GM12892 (cell line): ENCODE data around the gene GASK1A.

Experiments used
- POLR2A ChIP-seq: IDR thresholded peaks from 2 replicates; pipeline ENCODE4 v1.6.1; 2011; ENCODE audit warnings: low read depth, low read length, control low read depth
- POLR2AphosphoS5 ChIP-seq: IDR thresholded peaks from 2 replicates; pipeline ENCODE4 v1.6.1; 2011; ENCODE audit warnings: low read depth, low read length, control low read depth
- TAF1 ChIP-seq: IDR thresholded peaks from 2 replicates; pipeline ENCODE4 v1.6.1; 2011; ENCODE audit warnings: low read depth, mild to moderate bottlenecking, control low read depth, low read length, borderline replicate concordance

DNA sequence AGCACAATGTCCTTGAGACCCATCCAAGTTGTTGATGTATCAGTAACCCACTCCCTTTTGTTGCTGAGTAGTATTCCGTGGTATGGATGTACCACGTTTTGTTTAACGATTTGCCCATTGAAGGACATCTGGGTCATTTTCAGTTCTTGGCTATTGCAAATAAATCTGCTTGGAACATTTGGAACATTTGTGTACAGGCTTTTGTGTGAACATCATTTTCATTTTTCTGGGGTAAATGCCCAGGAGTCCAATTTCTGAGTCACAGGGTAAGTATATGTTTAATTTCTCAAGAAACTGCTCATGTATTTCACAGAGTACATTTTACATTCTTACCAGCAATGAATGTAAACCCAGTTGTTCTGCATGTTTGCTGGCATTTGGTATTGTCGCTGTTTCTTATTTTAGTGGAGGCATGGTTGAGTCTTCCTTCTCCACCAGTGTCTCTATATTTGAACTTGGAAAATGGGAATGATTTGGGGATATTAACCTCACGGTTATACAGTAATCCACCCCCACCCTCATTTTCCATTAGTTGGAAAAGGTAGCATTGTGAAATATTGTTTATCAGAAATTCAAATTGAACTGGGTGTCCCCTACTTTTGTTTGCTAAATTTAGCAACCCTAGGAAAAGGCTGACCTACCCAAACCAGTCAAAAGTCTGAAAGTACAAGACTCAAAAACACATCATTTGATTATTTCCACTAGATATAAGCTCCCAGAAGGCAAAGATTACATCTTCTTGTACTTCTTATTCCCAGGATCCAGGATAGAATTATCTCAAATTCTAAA is 96.0 kb downstream of the GASK1A start:
- no peak for TF ChIP-seq TAF1
- no peak for TF ChIP-seq POLR2A
- no peak for TF ChIP-seq POLR2AphosphoS5
